Naive thymus-derived CD8-positive, alpha-beta T cell (primary cell): ENCODE measurements around the gene OR13C2. TPM values are rescaled to one million over a fixed set of nuclear protein-coding genes. Genes with fewer than 3 reads are reported as not detected.
A peak's percentile ranks its signal among the peaks of the same experiment; 100 is the strongest.
"Not testable (repeated sequence)": the region's sequence is repeated elsewhere in the genome, so short reads cannot be mapped to it uniquely, and the experiment has no call there.

Source experiments
- ATAC-seq, 2 donors: fragments of 150-1000 bp; cut with Tn5 transposase in 1 of 2; sonication (Bioruptor Pico), chemical (Tn5 transposase) in 1 of 2; 1 replicate in 1 of 2; 2 replicates in 1 of 2; pipeline ENCODE4 v1.10.0; 2021; ENCODE audit warnings: mild to moderate bottlenecking in 2 of 2, moderate library complexity in 2 of 2
- POLR2A ChIA-PET: fragments of 350-600 bp; sonication (Branson Sonifier 250); formaldehyde crosslinking; loops from one replicate; lab custom pipeline; 2021; ENCODE audit warnings: antibody characterized with exemption; lab: Charles Lee
- DNase-seq, 10 donors: peaks; one replicate each; pipeline versions ENCODE4 v3.0.0 to v3.0.0-alpha.2; 2020 to 2022
- H3K27ac Mint-ChIP-seq, 10 donors: one replicate each; pipeline ENCODE4 v1.8.0; 2020 to 2022; ENCODE audit warnings: mild to moderate bottlenecking in 10 of 10, mixed read lengths in 10 of 10, moderate library complexity in 4 of 10, inconsistent platforms in 1 of 10
- H3K27me3 Mint-ChIP-seq, 5 donors: one replicate each; pipeline ENCODE4 v1.8.0; 2021 to 2022; ENCODE audit warnings: mixed read lengths in 5 of 5
- H3K36me3 Mint-ChIP-seq, 3 donors: one replicate each; pipeline ENCODE4 v1.8.0; 2020 to 2022; ENCODE audit warnings: mixed read lengths in 3 of 3, mild to moderate bottlenecking in 2 of 3, inconsistent platforms in 1 of 3
- H3K4me1 Mint-ChIP-seq, 4 donors: one replicate each; pipeline ENCODE4 v1.8.0; 2021 to 2022; ENCODE audit warnings: mixed read lengths in 4 of 4
- H3K4me3 Mint-ChIP-seq, 10 donors: one replicate each; pipeline ENCODE4 v1.8.0; 2020 to 2022; ENCODE audit warnings: mild to moderate bottlenecking in 10 of 10, mixed read lengths in 10 of 10, moderate library complexity in 6 of 10, inconsistent platforms in 1 of 10
- H3K9me3 Mint-ChIP-seq, 9 donors: one replicate each; pipeline ENCODE4 v1.8.0; 2020 to 2022; ENCODE audit warnings: mixed read lengths in 9 of 9, mild to moderate bottlenecking in 3 of 9, inconsistent platforms in 1 of 9, moderate library complexity in 1 of 9
- polyA plus RNA-seq, 3 donors: library from polyadenylated mRNA; unstranded; fragments of 300-500 nt; fragmentation: Illumina TruSeq; gene quantifications; one replicate each; pipeline ENCODE4 v1.2.3, GENCODE V29; 2021
- total RNA-seq, 8 experiments: library from RNA in 2 of 8; stranded (reverse) in 2 of 8; gene quantifications; one replicate each; pipeline ENCODE4 v1.2.3 and lab custom pipeline; 2021 to 2026

Gene OR13C2, protein sequence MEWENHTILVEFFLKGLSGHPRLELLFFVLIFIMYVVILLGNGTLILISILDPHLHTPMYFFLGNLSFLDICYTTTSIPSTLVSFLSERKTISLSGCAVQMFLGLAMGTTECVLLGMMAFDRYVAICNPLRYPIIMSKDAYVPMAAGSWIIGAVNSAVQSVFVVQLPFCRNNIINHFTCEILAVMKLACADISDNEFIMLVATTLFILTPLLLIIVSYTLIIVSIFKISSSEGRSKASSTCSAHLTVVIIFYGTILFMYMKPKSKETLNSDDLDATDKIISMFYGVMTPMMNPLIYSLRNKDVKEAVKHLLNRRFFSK
- total RNA-seq (not detected), polyA plus RNA-seq (not detected), total RNA-seq (lab: John Stamatoyannopoulos, UW) (0 reads per million in 6 experiments)

- H3K4me3 Mint-ChIP-seq, H3K4me1 Mint-ChIP-seq, ATAC-seq, H3K9me3 Mint-ChIP-seq, DNase-seq, H3K27ac Mint-ChIP-seq, H3K27me3 Mint-ChIP-seq, H3K36me3 Mint-ChIP-seq, POLR2A ChIA-PET: not testable (repeated sequence)
These were observed at the start of gene OR13C2 for GRCh38 chr9:104605527-104605926. Gene OR13C2, minus strand, starts transcription at chr9:104605627. Its CDS starts 0 bp downstream, at chr9:104605627.

- DNase-seq = no peak
- H3K4me3 Mint-ChIP-seq = peak overlapping the region in 1 of 10 donors; percentile 28
- peaks cover 0 to 6% (median 0%) of the 10 kb centered on the region in 5 donors for H3K27me3 Mint-ChIP-seq
These were observed 30.0 kb upstream of the OR13C2 start for GRCh38 chr9:104635456-104635855.

GRCh38 chr9:104633976-104634520 lies 28.6 kb upstream of the OR13C2 start:
- H3K9me3 Mint-ChIP-seq = peaks cover 1 to 18% (median 14%) of the 10 kb centered on the region in 9 donors
- POLR2A ChIA-PET = no interaction called here
- no peak for DNase-seq
- H3K27me3 Mint-ChIP-seq = peaks cover 0 to 6% (median 0%) of the 10 kb centered on the region in 5 donors
- H3K4me3 Mint-ChIP-seq = no peak overlapping the region
- no peak for ATAC-seq
- no peaks in the 10 kb centered on the region for H3K4me1 Mint-ChIP-seq
- no peak overlapping the region for H3K27ac Mint-ChIP-seq
- peaks cover 0 to 7% (median 4%) of the 10 kb centered on the region in 3 donors for H3K36me3 Mint-ChIP-seq

More at GRCh38 chr9:104635456-104635855, 30.0 kb upstream of the OR13C2 start:
- POLR2A ChIA-PET = no interaction called here
- Mint-ChIP-seq H3K27ac (no peak overlapping the region), H3K9me3 (peaks cover 13 to 31% (median 28%) of the 10 kb centered on the region in 9 donors), H3K36me3 (peaks cover 0 to 11% (median 7%) of the 10 kb centered on the region in 3 donors), H3K4me1 (no peaks in the 10 kb centered on the region)
- no peak for ATAC-seq

DNA sequence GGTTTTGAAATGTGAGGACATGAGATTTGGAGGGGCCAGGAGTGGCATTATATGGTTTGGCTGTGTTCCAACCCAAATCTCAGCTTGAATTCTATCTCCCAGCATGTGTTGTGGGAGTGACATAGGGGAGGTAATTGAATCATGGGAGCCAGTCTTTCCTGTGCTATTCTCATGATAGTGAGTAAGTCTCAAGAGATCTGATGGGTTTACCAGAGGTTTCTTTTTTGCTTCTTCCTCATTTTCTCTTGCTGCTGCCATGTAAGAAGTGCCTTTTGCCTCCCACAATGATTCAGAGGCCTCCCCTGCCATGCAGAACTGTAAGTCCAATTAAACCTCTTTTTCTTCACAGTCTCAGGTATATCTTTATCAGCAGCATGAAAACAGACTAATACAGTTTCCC lies 20.5 kb upstream of the OR13C2 start:
- DNase-seq, POLR2A ChIA-PET, H3K4me3 Mint-ChIP-seq, H3K4me1 Mint-ChIP-seq, H3K36me3 Mint-ChIP-seq, ATAC-seq, H3K27ac Mint-ChIP-seq, H3K27me3 Mint-ChIP-seq: not testable (repeated sequence)
- peaks cover 0 to 23% (median 12%) of the 10 kb centered on the region in 9 donors for H3K9me3 Mint-ChIP-seq

DNA sequence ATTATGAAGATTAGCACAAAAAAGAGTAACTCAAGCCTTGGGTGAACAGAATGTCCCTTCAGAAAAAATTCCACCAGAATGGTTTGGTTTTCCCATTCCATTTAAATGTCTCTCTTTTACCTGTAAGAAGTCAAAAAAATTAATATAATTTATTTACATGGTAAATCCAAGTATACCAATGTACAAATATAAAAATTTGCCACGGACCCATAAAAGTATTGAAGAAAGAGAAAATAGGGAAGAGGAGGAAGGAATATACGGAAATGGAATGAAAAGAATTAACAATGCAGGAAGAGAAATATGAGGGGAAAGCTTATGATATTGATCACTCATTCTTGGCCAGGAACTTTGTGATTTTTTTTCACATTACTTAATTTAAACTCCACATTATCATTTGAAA lies 12.7 kb upstream of the OR13C2 start, which contains the start of gene OR13C9:
OR13C9 (minus strand) TSS at position 101 of the 400 bp plus-strand sequence; CDS start at position 101, 0 bp downstream.
- H3K4me3 Mint-ChIP-seq = no peak within 1 kb of the TSS
- ATAC-seq (no peak), DNase-seq (no peak)
- POLR2A ChIA-PET = no interaction called here
- no peaks in the 10 kb centered on the region for H3K27me3 Mint-ChIP-seq
- peaks cover 0 to 6% (median 4%) of the 10 kb centered on the region in 9 donors for H3K9me3 Mint-ChIP-seq
- H3K27ac Mint-ChIP-seq = peak within 1 kb of the TSS in 2 of 10 donors; percentile 22 to 26
- no peaks in the 10 kb centered on the region for H3K36me3 Mint-ChIP-seq
- no peaks in the 10 kb centered on the region for H3K4me1 Mint-ChIP-seq

- Mint-ChIP-seq H3K27me3 (peaks cover 0 to 2% (median 0%) of the 10 kb centered on the region in 5 donors), H3K27ac (no peak overlapping the region), H3K9me3 (peaks cover 0 to 6% (median 2%) of the 10 kb centered on the region in 9 donors), H3K4me1 (no peaks in the 10 kb centered on the region), H3K4me3 (no peak overlapping the region), H3K36me3 (no peaks in the 10 kb centered on the region)
- ATAC-seq = no peak
- no peak for DNase-seq
- POLR2A ChIA-PET = no interaction called here
These were observed 12.0 kb upstream of the OR13C2 start for GRCh38 chr9:104617418-104617817.

DNA sequence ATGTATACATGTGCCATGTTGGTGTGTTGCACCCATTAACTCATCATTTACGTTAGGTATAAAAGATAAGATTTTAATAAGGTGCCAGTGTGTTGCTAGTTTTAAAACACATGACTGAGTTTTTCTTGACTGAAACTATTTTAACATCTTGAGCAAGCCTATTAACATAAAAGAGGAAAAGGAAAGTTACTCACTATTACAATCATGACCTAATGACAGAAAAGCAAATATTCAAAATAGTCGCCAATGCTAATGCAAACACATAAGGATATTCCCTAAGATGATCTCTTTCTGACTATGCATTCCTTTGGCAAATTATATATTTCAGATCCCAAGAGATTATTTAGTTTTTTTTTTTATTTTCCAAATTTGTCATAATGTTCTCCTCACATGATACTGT lies 5.8 kb upstream of the OR13C2 start:
- H3K36me3 Mint-ChIP-seq = no peaks in the 10 kb centered on the region
- H3K4me3 Mint-ChIP-seq = no peak overlapping the region
- H3K9me3 Mint-ChIP-seq = peaks cover 0 to 4% (median 2%) of the 10 kb centered on the region in 9 donors
- DNase-seq (no peak), ATAC-seq (no peak)
- H3K27me3 Mint-ChIP-seq = peaks cover 0 to 2% (median 0%) of the 10 kb centered on the region in 5 donors
- no peaks in the 10 kb centered on the region for H3K4me1 Mint-ChIP-seq
- H3K27ac Mint-ChIP-seq = no peak overlapping the region
- POLR2A ChIA-PET = no interaction called here

- ATAC-seq = no peak
- Mint-ChIP-seq H3K4me3 (no peak overlapping the region), H3K9me3 (no peaks in the 10 kb centered on the region), H3K4me1 (no peaks in the 10 kb centered on the region), H3K27me3 (peaks cover 0 to 5% (median 0%) of the 10 kb centered on the region in 5 donors), H3K36me3 (no peaks in the 10 kb centered on the region), H3K27ac (no peak overlapping the region)
- POLR2A ChIA-PET = no interaction called here
- no peak for DNase-seq
These were observed 2.9 kb upstream of the OR13C2 start for GRCh38 chr9:104608336-104608735.

DNA sequence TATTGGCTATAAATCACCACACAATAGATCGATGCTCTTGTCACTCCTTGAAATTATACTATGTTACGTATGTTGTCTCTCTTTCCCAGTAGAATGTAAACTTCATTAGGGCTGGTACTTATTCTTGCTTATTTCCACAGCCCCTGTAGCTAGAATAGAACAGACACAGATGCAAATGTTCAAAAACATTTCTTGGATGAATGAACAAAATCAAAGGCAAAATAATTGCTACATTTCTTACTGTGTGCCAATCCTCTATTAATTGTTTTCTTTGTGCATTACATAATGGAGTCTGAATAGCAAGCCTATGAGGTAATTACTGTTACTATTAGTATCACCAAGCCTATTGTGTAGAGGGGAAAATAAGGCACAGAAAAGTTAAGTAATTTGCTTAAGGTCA lies 725 bp upstream of the OR13C2 start:
- POLR2A ChIA-PET = no interaction called here
- Mint-ChIP-seq H3K4me3 (no peak overlapping the region), H3K27me3 (peaks cover 0 to 5% (median 0%) of the 10 kb centered on the region in 5 donors), H3K36me3 (no peaks in the 10 kb centered on the region), H3K4me1 (no peaks in the 10 kb centered on the region), H3K27ac (no peak overlapping the region), H3K9me3 (no peaks in the 10 kb centered on the region)
- DNase-seq (no peak), ATAC-seq (no peak)

DNA sequence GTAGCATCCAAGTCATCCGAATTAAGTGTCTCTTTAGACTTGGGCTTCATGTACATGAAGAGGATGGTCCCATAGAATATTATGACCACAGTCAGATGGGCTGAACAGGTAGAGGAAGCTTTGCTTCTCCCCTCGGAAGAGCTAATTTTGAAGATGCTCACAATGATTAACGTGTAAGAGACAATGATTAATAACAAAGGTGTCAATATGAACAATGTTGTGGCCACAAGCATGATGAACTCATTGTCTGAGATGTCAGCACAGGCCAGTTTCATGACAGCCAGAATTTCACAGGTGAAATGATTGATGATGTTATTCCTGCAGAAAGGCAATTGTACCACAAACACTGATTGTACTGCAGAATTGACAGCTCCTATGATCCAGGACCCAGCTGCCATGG lies 626 bp downstream of the OR13C2 start:
- H3K27ac Mint-ChIP-seq = no peak overlapping the region

DNA sequence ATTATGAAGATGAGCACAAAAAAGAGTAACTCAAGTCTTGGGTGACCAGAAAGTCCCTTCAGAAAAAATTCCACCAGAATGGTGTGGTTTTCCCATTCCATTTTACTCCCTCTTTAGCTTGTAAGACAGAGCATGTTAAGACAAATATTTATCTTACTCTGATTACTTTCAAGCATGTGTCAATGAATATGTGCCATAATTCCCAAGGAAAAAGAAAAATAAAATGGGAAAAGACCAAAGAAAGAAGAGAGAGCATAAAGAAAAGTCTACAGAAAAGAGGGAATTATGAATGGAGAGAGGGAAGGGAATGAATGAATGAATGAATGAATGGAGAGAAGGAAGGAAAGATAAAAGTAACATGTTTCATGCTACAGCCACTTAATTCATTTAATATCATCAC lies 6.1 kb downstream of the OR13C2 start, which contains the start of gene OR13C5:
OR13C5 (minus strand) TSS at position 101 of the 400 bp plus-strand sequence; CDS start at position 101, 0 bp downstream.
- POLR2A ChIA-PET, ATAC-seq, H3K9me3 Mint-ChIP-seq, H3K4me1 Mint-ChIP-seq, H3K36me3 Mint-ChIP-seq, DNase-seq, H3K27ac Mint-ChIP-seq, H3K4me3 Mint-ChIP-seq: not testable (repeated sequence)
- H3K27me3 Mint-ChIP-seq = peaks cover 0 to 11% (median 0%) of the 10 kb centered on the region in 5 donors

More for the DNA sequence above, 626 bp downstream of the OR13C2 start:
- POLR2A ChIA-PET = no interaction called here
- ATAC-seq (no peak), DNase-seq (no peak)
- Mint-ChIP-seq H3K9me3 (no peaks in the 10 kb centered on the region), H3K36me3 (no peaks in the 10 kb centered on the region), H3K27me3 (peaks cover 0 to 5% (median 0%) of the 10 kb centered on the region in 5 donors), H3K4me3 (no peak overlapping the region), H3K4me1 (no peaks in the 10 kb centered on the region)

- DNase-seq, H3K4me1 Mint-ChIP-seq, ATAC-seq, H3K4me3 Mint-ChIP-seq, H3K27ac Mint-ChIP-seq, H3K36me3 Mint-ChIP-seq, POLR2A ChIA-PET, H3K9me3 Mint-ChIP-seq: not testable (repeated sequence)
- peaks cover 0 to 11% (median 0%) of the 10 kb centered on the region in 5 donors for H3K27me3 Mint-ChIP-seq
These were observed 6.7 kb downstream of the OR13C2 start for GRCh38 chr9:104598749-104599148.

- peaks cover 0 to 14% (median 2%) of the 10 kb centered on the region in 5 donors for H3K27me3 Mint-ChIP-seq
- no peaks in the 10 kb centered on the region for H3K4me1 Mint-ChIP-seq
- peaks cover 0 to 17% (median 9%) of the 10 kb centered on the region in 9 donors for H3K9me3 Mint-ChIP-seq
These were observed 15.8 kb downstream of the OR13C2 start for GRCh38 chr9:104589626-104590025.

More at GRCh38 chr9:104589626-104590025, 15.8 kb downstream of the OR13C2 start:
- DNase-seq (no peak), ATAC-seq (no peak)
- POLR2A ChIA-PET = no interaction called here
- Mint-ChIP-seq H3K36me3 (peaks cover 0 to 10% (median 0%) of the 10 kb centered on the region in 3 donors), H3K27ac (no peak overlapping the region), H3K4me3 (no peak overlapping the region)
